ENCODE measurements around the gene PDE4D.
"Not testable (repeated sequence)": the region's sequence is repeated elsewhere in the genome, so short reads cannot be mapped to it uniquely, and the experiment has no call there.

PDE4D gene

DNA sequence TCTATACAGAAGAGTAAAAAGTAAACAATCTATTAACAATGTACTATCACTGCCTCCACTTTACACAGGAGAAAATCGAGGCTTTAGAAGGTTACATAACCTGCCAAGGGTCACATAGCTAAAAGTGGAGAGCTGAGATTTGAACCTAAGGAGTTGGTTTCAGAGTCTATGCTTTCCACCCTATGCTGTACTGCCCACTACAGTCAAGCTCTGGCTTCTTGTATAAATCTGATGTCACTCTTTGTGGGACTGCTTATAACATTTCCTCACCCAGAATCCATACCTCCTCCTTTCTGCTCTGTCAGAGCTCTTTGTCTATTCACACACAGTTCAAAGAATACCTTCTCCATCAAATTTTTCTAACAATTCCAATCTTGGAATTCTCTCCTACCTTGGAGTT lies 807.5 kb downstream of the PDE4D start:
- DNase-seq (ENCODE audit: low read depth, low spot score): no peak

DNA sequence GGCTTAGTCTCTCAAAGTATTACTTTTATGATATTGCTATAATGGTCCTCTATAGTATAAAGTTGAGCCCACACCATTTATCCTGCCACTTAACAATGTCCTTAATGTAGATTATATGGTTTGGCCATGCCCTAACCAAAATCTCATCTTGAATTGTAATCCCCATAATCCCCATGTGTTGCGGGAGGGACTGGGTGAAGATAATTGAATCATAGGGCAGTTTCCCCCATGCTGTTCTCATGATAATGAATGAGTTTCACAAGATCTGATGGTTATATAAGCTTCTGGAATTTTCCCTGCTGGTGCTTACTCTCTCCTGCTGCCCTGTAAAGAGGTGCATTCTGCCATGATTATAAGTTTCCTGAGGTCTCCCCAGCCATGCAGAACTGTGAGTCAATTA lies 811.8 kb downstream of the PDE4D start:
- no peak for DNase-seq (ENCODE audit: low read depth, low spot score)

DNA sequence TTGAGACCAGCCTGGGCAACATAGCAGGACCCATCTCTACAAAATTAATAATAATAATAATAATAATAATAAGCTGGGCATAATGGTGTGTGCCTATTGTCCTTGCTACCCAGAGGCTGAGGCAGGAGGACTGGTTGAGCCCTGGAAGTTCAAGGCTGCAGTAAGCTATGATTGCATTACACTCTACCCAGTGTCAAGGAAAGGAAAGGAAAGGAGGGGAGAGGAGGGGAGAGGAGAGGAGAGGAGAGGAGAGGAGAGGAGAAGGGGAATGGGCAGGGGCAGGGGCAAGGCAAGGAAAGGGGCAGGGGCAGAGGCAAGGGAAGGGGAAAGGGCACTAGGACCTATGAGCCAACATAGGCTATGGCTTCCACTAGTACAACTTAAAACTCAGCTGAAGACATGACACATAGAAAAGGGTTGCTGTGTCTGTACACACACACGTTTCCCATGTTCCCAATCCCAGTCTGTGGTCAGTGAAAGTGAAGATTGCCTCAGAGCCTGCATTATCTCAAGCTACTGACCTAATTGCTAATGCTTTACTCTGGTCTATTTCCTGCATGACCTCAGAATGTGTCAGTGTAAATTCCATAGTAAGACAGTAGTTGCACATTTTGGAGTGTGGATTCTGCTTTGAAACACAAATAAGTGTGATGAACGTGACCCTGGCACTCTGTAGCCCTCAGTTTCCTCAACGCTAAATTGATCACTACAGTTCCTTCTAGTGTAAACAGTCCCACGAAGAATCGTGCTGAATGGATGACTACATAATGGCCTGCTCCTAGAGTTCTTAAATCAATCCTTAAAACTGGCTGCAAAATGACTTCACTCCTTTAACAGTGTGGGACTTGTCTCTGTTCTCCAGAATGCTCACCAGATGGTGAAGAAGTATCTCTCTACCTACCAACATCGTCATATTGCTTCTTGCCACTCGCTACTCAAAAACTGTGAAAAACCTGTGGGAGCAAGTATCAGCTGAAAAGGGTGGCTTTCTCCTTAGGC lies 813.6 kb downstream of the PDE4D start:
- DNase-seq (ENCODE audit: low read depth, low spot score): no peak

DNA sequence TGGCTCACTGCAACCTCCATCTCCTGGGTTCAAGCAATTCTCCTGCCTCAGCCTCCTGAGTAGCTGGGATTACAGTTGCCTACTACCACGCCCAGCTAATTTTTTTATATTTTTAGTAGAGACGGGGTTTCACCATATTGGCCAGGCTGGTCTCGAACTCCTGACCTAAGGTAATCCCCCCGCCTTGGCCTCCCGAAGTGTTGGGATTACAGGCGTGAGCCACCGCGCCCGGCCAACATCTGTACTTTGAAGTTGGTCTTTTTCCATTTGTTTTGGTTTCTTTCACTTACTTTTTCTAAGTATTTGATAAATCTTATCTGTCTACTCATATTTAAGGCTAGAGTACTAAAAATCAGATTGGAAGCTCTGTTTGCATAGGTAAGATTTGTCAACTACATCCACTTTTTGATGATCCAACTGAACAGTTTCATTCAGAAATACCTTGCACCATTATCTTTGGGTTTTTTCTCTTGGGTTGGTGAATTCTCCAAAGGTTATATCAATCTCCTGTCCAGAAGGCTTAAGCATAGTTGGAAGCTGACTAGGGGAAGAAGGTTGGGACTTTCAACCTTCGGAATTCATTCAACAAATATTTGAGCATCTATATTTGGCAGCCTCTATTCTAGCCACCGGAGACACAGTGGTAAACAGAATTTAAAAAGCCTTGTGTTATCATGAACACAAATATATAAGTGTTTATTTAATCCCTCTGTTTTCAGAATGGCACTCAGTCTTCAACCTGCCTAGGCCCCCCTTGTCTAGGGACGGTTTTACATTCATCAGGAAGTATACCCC lies 821.6 kb downstream of the PDE4D start:
- no peak for DNase-seq (ENCODE audit: low read depth, low spot score)

DNA sequence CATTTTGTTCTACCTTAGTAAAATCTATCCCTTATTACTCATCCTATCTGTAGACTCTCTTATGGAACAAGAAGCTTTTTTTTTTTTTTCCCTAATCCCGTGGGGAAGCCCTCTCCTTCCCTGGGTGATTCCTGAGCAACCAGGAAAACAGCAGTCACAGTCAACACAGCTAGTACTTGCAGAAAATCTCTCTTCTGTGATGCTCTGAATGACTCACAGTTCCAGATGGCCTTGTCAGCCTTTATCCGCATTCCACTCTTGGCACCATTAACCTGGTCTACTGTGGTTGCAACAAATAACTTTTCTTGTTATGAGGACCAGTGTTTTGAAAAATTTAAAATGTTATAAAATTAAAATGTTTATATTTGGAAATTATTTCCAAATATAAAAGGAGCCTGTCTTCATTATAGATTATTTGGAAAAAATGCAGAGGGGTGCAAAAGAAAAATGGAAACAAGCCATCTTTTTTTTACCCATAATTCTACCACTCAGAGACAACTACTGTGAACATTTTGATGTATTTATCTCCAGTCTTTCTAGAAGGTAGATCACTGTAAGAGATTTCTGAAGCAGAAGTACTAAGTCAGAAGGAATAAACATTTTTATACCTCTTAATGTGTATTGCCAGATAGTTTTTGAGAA lies 824.0 kb downstream of the PDE4D start:
- no peak for DNase-seq (ENCODE audit: low read depth, low spot score)

DNA sequence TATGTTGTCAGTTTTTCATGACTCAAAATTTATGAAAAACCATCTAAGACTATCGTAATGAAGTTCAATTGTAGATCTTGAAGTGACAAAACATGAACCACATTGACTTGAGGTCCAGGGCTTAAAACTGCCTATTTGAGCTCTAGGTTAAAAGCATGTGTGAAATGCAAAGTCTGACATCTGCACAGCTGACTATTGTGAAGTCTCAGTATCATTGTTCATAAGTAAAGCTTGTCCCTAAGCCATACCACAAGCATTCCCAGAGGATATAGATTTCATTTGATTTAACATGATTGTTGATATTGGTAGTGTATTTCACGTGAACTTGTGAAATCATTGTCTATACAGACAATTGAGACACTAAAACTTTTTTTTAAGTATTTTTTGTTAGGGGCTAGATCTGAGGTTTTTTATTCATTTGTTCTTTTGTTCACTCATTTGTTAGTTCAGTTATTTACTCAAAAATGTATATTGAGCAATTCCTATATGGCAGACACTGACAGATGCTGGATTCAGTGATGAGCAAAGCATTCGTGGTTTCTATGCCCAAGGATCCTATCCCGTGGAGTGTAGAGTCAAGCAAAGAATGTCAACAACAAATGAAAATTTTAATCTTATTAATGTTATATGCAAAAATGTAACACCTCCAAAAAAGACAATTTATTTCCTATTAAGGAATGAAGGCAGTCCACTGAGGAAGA lies 825.4 kb downstream of the PDE4D start:
- no peak for DNase-seq (ENCODE audit: low read depth, low spot score)

DNA sequence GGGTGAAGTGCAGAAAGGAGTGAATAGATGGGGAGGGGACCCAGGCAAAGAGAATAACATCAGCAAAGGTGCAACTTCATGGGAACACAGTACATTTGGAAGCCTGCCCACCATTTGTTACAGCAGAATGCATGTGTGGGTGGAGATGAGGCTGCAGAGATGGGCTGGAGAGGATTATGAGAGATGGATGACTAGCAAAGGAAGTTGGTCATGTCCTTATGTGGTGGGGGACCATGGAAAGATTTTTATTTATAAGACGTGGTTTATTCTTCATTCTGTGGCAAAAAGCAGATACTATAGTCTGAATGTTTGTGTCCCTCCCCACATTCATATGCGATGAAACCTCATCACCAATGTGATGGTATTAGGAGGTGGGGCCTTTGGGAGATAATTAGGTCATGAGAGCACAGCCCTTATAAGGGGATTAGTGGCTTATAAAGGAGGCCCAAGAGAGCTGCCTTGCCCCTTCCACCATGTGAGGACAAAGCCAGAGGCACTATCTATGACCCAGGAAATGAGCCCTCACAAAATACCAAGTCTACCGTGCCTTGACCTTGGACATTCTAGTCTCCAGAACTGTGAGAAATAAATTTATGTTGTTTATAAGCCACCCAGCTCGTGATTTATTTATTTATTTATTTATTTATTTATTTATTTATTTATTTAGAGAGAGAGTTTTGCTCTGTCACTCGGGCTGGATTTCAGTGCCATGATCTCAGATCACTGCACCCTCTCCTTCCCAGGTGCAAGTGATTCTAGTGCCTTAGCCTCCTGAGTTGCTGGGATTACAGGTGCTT lies 827.0 kb downstream of the PDE4D start:
- DNase-seq (ENCODE audit: low read depth, low spot score): no peak

DNA sequence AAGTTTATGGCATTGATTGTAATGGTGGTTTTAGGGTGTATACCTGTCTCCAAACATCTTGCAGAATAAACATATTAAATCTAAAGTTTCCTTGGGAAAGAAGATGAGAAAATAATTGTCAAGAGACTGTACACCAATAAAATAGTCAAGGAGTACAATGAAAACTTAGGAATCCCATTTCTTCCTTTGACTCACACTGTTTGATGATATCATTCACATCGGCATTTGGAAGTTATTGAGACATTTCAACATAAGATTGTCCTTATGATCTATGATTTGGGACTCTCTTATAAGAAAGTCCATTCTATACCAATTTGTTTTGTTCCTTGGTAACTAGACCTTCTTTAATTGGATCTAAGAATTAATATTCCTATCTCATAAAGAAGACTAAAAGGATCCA lies 828.0 kb downstream of the PDE4D start:
- DNase-seq (ENCODE audit: low read depth, low spot score): no peak

DNA sequence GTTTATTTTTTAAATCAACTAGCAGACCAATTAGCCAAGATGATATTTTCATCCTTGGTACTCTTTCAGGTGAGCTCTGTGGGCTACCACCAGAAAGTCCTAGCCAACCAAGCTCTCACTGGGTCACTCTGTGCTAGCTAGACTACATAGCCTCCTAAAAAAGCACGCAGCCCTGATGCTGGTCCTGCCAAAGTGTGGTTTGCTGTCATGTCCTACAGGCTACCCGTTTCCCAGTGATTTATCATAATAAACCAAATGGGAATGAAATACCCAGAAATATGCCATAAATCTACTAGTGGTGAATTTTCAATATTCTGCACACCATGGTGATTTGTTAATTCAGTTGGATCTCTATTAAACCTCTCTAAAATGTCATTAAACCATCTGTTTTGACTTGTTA lies 829.2 kb downstream of the PDE4D start:
- DNase-seq (ENCODE audit: low read depth, low spot score): no peak

DNA sequence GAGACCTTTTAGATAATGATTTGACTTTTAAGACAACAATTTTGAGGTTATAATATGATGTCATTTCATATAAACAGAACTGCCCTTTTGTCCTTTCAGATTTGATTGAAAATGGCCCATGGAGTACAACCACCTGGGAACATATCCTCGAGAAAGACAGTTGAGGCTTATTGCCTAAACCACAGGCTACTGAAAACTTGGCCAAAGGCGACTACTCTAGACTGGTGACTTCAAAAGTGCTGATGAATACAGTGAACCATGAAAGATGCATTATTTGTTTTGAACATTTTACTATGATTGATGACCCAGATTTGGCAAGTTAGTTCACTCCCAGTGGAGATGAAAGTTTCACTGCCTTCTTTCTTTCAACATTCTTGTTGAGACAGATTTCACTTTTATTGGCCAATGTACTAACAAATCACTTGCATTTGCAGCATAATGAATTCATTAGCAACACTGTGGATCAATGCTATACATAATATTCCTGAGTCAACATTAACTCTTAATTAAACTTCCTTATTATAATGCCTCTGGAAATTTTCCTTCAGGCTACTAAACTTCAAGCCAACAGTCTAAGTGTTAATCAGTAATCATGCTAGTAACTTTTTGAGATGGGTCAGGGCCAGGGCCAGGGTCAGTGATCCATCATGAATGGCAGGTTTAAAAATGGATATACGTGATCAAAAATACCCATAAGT lies 830.4 kb downstream of the PDE4D start:
- no peak for DNase-seq (ENCODE audit: low read depth, low spot score)

DNA sequence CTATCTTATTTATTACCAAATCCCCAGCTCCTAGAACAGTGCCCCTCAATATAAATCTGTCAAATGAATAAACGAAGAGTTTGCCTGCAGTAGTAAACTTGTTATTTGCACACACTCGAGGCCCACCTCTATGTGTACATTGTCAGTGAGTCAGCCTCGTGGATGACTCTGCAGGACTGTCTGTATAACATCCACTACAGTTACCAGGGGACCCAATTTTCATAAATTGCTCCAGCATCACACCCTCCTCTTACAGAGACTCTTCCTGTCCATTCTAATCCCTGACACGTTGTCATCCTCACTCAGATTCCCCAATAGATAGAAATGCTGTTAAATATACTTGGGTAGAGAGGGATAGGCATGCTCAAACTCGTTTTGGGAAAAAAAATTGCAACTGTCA lies 832.1 kb downstream of the PDE4D start:
- DNase-seq (ENCODE audit: low read depth, low spot score): no peak

DNA sequence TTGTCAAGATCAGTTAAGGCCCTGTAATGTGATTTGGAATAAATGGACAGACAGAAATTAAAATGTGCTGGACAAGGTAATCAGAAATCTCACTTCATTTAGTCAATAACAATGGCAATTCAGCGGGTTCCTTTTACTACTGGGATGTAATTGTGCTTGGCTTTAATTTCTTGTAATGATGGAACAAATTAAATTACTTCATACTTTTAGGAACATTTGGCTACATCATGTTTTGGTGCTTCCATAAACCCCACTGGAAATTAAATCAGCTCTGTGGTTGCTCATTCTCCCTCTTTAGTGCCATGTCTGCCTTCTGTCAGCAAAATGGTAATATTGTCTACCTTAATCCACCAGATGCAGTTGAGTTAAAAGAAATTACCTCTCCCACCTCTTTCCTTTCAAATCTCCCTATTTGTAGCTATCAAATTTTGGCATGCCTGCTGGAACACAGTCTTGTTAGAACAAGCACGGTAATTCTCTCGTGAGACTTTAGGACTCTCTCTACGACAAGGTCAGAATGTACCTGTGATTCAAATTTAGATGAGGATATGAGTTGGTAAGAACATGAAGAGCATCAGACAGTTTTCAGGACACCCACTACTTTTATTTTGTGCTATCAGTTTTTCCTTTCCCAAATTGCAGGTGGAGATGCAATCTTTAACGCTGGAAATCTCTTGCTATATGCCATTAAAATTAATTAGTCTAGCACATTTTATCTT lies 834.4 kb downstream of the PDE4D start:
- DNase-seq (ENCODE audit: low read depth, low spot score): no peak

DNA sequence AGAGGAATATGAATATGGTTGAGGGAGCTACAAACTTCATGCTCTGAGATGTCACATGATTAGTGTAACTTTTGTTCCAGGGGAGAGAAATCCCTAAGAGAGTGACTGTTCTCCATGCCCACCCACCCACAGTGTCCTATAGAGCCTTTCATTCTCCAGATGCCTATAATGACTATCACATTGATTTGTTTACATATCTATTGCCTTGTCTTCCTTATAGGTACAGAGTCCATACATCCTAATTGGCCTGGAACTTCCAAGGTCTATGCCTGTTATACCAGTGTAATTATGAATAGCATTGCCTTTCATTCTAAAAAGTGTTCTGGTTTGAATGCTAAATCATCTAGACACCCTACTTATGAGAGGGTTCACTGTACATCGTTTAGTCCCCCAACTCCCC lies 835.3 kb downstream of the PDE4D start:
- DNase-seq (ENCODE audit: low read depth, low spot score): no peak

DNA sequence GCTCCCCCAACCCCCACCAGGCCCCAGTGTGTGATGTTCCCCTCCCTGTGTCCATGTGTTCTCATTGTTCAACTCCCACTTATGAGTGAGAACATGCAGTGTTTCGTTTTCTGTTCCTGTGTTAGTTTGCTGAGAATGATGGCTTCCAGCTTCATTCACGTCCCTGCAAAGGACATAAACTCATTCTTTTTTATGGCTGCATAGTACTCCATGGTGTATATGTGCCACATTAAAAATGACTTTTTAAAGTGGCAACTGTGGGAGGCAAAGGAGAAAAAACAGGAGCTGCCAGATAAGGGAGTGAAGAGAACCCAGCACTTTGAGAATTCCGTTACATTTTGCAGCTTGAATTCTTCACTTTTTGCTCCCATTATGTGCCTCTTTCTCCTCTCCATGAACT lies 836.9 kb downstream of the PDE4D start:
- DNase-seq (ENCODE audit: low read depth, low spot score): not testable (repeated sequence)

DNA sequence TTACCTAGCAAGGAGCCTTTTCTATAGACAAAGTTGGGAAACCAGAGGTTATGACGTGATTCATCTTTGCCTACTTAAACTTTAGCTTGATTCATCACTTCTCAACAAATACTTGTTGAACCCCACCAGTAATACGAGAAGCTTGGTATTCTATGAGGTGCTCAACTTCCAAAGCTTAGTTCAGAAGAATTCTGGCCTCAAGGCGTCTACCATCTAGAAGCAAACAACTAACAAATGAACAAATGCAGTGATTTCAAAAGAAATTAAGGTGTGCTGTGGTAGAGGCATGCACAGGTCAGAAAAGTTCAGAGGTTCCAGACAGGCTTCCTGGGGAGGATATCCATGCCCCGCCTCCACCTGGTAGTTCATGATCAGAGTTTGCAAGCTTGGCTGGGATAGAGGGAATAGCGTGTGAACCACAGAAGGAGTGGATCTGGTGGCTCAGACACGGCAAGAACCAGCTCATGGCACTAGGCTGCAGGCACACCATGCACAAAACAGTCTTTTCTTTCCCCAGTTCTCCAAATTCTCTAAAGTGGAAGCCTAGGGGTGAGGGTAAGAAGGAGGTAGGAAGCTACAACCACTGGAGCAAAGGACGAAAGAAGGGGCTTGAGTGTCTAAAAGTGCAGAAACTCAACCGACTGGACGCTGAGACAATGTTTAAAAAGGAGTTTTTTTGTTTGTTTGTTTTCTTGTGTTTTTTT lies 837.6 kb downstream of the PDE4D start:
- DNase-seq (ENCODE audit: low read depth, low spot score): no peak

DNA sequence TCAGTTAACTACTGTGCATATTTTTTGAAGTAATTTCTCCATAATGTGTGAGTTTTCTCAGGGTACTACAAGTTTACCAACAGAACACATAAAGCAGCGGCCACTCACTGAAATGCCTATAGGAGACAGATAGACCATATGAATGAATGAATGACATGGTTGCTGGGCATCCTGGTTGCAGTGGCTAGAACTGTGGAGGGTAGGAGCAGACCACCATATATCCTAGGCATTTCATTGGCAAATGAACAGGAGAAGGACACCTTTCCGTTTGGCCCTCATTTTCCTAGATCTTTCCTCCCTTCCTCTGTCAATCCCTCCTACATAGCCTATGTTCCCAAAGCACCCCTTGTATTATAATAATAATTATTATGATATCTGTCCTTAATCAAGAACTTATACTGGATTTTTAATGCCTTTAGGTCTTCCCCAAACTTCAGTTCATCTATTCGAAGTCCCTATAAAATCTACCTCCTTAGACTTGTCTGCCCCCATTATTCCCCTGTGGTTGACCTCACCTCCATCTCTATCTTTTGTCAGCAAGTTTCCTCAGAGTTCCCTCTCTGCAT lies 838.5 kb downstream of the PDE4D start:
- DNase-seq (ENCODE audit: low read depth, low spot score): no peak

DNA sequence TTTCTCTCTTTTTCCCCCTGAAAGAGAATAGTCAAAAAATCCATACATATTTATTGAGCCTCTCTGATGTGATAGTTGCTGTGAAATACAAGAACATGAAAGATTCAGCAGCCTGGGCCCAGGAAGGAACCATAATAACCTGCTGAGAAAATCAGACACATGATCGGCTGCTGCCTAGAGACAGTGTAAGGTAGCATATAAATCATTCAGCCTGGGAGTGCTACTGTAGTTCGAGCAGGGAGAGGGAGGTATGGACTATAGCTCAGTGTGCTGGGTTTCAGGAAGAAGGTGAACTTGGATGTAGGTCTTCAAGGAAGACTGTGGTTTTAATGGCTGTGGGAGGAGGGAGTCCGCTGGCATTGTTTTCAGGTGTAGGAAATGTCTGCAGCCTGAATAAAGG lies 841.6 kb downstream of the PDE4D start:
- no peak for DNase-seq (ENCODE audit: low read depth, low spot score)

DNA sequence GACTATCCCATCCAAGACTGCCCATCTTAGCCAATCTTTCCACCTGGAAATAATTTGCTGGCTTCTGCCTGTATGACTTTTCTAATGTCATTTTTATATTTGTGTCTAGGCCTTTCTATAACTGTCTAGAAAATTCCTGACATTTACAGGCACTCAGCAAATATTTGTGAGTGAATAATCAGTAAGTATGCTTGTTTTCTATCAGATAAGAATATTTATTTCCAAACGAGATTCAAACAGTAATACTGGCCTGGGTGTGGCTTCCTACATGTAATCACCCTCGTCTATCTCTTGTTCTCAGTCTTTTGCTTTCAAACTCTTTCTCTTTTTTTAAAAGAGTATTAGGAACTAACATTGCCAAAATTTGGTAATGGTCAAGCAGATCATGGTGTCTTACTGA lies 844.4 kb downstream of the PDE4D start:
- no peak for DNase-seq (ENCODE audit: low read depth, low spot score)
